ENCODE measurements around the gene ZNF580.

The ZNF580 gene

GRCh38 chr19:55646889-55647731 is 6.3 kb downstream of the ZNF580 start:
- peaks cover 29% of the 10 kb centered on the region for H3K4me1 ChIP-seq (ENCODE audit: control insufficient read depth, insufficient read depth, low read length)
- H3K36me3 ChIP-seq (ENCODE audit: control insufficient read depth, insufficient read depth, low read length) = peaks cover 17% of the 10 kb centered on the region
- H3K4me3 ChIP-seq (ENCODE audit: insufficient read depth, low read depth, low read length) = peak overlapping the region; percentile 88
- WGBS, 2 experiments = 56 to 57% methylated on average over 14 of the region's 14 CpGs
- H3K9me3 ChIP-seq (ENCODE audit: control insufficient read depth, low read length) = no peaks in the 10 kb centered on the region
- H3K27me3 ChIP-seq (ENCODE audit: control insufficient read depth, insufficient read depth, low read length, poor library complexity, severe bottlenecking) = no peaks in the 10 kb centered on the region
- peak overlapping the region; percentile 13 for H3K27ac ChIP-seq (ENCODE audit: insufficient read depth, low read depth, low read length, poor library complexity, severe bottlenecking)

DNA sequence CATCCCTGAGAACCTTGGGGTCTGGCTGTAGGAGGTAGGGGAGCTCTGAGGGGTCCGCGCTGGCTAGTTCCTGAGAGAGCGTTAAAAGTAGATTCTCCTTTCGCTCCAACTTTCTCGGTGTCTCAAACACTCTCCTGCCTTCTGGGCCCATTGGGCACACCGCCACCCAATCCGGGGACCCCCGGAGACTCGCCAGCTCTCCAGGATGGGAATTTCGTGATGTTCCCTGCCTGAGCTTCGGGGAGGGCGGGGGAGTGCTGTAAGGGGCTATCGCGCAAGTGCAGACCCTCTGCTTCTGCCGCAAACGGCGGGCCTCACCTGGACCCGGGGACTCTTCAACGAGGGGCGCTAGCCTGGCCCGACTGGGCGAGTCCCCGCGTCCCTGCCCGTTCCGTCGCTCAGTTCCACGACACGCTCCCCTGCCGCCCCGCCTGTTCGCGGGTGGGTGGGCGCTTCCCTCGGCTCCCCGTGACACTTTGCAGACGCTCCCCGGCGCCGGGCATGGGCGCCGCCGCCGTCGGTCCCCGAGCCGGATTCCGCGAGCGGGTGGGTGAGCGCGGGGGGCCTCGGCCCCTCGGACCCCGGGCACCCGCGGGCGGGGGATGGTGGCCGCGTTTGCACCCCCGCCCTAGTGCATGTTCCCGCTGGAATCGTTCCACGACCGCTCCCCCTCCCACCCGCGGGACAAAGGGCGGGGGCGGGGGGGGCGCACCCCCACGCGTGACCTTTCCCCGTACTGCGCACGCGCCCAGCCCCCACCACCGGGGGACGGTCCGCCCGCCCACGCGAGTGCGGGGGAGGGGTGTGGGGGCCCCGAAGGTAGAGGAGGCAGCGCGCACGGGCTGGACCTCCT is 7.2 kb downstream of the ZNF580 start, which contains the start of gene CCDC106:
Gene CCDC106, plus strand, starts transcription at position 481 of the 853 bp plus-strand sequence. CDS start 835 bp downstream, outside the sequence.
- Histone ChIP-seq H3K4me3 (ENCODE audit: insufficient read depth, low read depth, low read length) (peak within 1 kb of the TSS; percentile 88), H3K4me1 (ENCODE audit: control insufficient read depth, insufficient read depth, low read length) (peaks cover 25% of the 10 kb centered on the region), H3K9me3 (ENCODE audit: control insufficient read depth, low read length) (no peaks in the 10 kb centered on the region), H3K36me3 (ENCODE audit: control insufficient read depth, insufficient read depth, low read length) (peaks cover 17% of the 10 kb centered on the region), H3K27me3 (ENCODE audit: control insufficient read depth, insufficient read depth, low read length, poor library complexity, severe bottlenecking) (no peaks in the 10 kb centered on the region), H3K27ac (ENCODE audit: insufficient read depth, low read depth, low read length, poor library complexity, severe bottlenecking) (peak within 1 kb of the TSS; percentile 13)
- WGBS, 2 experiments = 1% methylated on average over 87 of the region's 87 CpGs

DNA sequence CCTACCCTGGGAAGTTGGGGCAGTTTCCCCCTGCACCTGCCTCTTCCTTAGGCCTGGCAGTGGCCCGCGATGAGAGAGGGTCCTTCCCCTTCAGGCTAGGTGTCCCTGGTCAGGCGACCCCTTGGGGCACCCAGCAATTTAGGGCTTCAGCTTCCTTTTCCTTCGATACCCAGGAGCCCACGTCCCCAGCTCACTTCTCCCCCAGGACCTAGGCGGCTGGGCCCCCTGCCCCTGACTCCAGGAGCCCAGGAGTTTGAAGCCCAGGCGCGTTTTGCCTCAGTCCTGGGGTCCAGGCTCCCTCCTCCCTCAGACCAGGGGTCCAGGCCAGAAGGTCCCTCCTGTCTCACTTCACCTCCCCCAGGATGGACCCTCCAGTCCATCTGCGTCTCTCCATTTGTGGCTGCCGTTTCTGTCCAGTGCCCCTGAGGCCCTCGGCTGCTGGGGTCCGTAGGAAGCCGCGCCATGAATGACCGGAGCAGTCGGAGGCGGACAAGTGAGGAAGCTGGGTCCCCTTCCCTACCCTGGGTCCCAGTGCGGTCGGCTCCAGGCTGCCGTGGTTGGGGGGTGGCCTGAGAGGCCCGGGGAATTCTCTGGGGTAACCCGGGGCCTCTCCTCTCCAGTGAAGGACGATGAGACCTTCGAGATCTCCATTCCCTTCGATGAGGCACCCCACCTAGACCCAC is 7.9 kb downstream of the ZNF580 start:
- H3K27ac ChIP-seq (ENCODE audit: insufficient read depth, low read depth, low read length, poor library complexity, severe bottlenecking) = no peak overlapping the region
- peak overlapping the region; percentile 88 for H3K4me3 ChIP-seq (ENCODE audit: insufficient read depth, low read depth, low read length)
- peaks cover 22% of the 10 kb centered on the region for H3K4me1 ChIP-seq (ENCODE audit: control insufficient read depth, insufficient read depth, low read length)
- WGBS, 2 experiments = 60 to 62% methylated on average over 25 of the region's 25 CpGs
- H3K9me3 ChIP-seq (ENCODE audit: control insufficient read depth, low read length) = no peaks in the 10 kb centered on the region
- H3K36me3 ChIP-seq (ENCODE audit: control insufficient read depth, insufficient read depth, low read length) = peaks cover 17% of the 10 kb centered on the region
- H3K27me3 ChIP-seq (ENCODE audit: control insufficient read depth, insufficient read depth, low read length, poor library complexity, severe bottlenecking) = no peaks in the 10 kb centered on the region

DNA sequence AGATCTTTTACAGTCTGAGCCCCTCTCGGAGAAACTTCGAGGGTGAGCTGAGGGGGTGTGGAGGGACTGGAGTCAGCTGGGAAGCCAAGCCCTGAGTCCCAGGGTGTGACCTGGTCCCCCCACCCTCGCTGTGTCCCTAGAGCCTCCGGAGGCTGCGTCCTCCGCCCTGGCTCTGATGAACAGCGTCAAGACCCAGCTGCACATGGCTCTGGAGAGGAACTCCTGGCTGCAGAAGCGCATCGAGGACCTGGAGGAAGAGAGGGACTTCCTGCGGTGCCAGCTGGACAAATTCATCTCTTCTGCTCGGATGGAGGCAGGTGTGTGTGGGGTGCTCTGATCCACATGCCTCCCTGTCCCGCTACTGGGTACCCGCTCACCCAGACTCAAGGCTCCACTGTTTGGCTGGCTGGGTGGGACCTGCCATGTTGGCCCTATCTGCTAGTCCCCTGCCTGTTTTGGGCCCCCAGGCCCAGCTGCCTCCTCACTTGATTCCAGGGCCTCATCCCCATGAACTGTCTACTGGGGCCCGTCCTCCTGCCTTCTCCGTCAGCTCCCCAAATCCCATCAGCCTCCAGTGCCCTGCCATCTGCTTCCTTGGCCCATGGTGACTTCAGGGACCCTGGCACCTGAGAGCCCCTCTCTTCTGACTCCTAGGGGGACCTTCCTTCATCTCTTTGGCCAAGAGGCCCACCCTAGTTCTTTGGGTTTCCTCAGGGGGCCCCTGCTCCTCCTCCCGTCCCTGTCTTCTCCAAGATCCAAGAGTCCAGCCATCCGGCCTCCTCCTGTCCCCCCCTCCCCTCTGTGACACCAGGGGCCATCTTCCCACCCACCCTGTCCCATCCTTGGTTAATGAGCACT is 8.7 kb downstream of the ZNF580 start:
- Histone ChIP-seq H3K4me3 (ENCODE audit: insufficient read depth, low read depth, low read length) (peak overlapping the region; percentile 88), H3K36me3 (ENCODE audit: control insufficient read depth, insufficient read depth, low read length) (peaks cover 15% of the 10 kb centered on the region)

GRCh38 chr19:55650126-55650557 is 9.3 kb downstream of the ZNF580 start:
- H3K9me3 ChIP-seq (ENCODE audit: control insufficient read depth, low read length) = no peaks in the 10 kb centered on the region
- peaks cover 13% of the 10 kb centered on the region for H3K4me1 ChIP-seq (ENCODE audit: control insufficient read depth, insufficient read depth, low read length)
- WGBS, 2 experiments = 90 to 97% methylated on average over 4 of the region's 4 CpGs
- H3K36me3 ChIP-seq (ENCODE audit: control insufficient read depth, insufficient read depth, low read length) = peaks cover 9% of the 10 kb centered on the region
- H3K27me3 ChIP-seq (ENCODE audit: control insufficient read depth, insufficient read depth, low read length, poor library complexity, severe bottlenecking) = no peaks in the 10 kb centered on the region
- H3K27ac ChIP-seq (ENCODE audit: insufficient read depth, low read depth, low read length, poor library complexity, severe bottlenecking) = no peak overlapping the region
- no peak overlapping the region for H3K4me3 ChIP-seq (ENCODE audit: insufficient read depth, low read depth, low read length)

More for the DNA sequence above, 8.7 kb downstream of the ZNF580 start:
- no peak overlapping the region for H3K27ac ChIP-seq (ENCODE audit: insufficient read depth, low read depth, low read length, poor library complexity, severe bottlenecking)
- no peaks in the 10 kb centered on the region for H3K9me3 ChIP-seq (ENCODE audit: control insufficient read depth, low read length)
- H3K4me1 ChIP-seq (ENCODE audit: control insufficient read depth, insufficient read depth, low read length) = peaks cover 17% of the 10 kb centered on the region
- no peaks in the 10 kb centered on the region for H3K27me3 ChIP-seq (ENCODE audit: control insufficient read depth, insufficient read depth, low read length, poor library complexity, severe bottlenecking)
- 93 to 94% methylated on average over 17 of the region's 17 CpGs for WGBS, 2 experiments

- no peaks in the 10 kb centered on the region for H3K27me3 ChIP-seq (ENCODE audit: control insufficient read depth, insufficient read depth, low read length, poor library complexity, severe bottlenecking)
Observed at GRCh38 chr19:55650602-55651230, 9.9 kb downstream of the ZNF580 start.

GRCh38 chr19:55651236-55651635 is 10.4 kb downstream of the ZNF580 start:
- H3K27me3 ChIP-seq (ENCODE audit: control insufficient read depth, insufficient read depth, low read length, poor library complexity, severe bottlenecking) = no peaks in the 10 kb centered on the region
- peaks cover 13% of the 10 kb centered on the region for H3K4me1 ChIP-seq (ENCODE audit: control insufficient read depth, insufficient read depth, low read length)
- H3K4me3 ChIP-seq (ENCODE audit: insufficient read depth, low read depth, low read length) = no peak overlapping the region
- no peaks in the 10 kb centered on the region for H3K9me3 ChIP-seq (ENCODE audit: control insufficient read depth, low read length)
- H3K36me3 ChIP-seq (ENCODE audit: control insufficient read depth, insufficient read depth, low read length) = peaks cover 3% of the 10 kb centered on the region
- no peak overlapping the region for H3K27ac ChIP-seq (ENCODE audit: insufficient read depth, low read depth, low read length, poor library complexity, severe bottlenecking)
- WGBS, 2 experiments = 84 to 85% methylated on average over 18 of the region's 18 CpGs

More at GRCh38 chr19:55650602-55651230, 9.9 kb downstream of the ZNF580 start:
- Histone ChIP-seq H3K27ac (ENCODE audit: insufficient read depth, low read depth, low read length, poor library complexity, severe bottlenecking) (no peak overlapping the region), H3K4me1 (ENCODE audit: control insufficient read depth, insufficient read depth, low read length) (peaks cover 13% of the 10 kb centered on the region), H3K36me3 (ENCODE audit: control insufficient read depth, insufficient read depth, low read length) (peaks cover 3% of the 10 kb centered on the region), H3K9me3 (ENCODE audit: control insufficient read depth, low read length) (no peaks in the 10 kb centered on the region), H3K4me3 (ENCODE audit: insufficient read depth, low read depth, low read length) (no peak overlapping the region)
- WGBS, 2 experiments = 92 to 95% methylated on average over 17 of the region's 17 CpGs

DNA sequence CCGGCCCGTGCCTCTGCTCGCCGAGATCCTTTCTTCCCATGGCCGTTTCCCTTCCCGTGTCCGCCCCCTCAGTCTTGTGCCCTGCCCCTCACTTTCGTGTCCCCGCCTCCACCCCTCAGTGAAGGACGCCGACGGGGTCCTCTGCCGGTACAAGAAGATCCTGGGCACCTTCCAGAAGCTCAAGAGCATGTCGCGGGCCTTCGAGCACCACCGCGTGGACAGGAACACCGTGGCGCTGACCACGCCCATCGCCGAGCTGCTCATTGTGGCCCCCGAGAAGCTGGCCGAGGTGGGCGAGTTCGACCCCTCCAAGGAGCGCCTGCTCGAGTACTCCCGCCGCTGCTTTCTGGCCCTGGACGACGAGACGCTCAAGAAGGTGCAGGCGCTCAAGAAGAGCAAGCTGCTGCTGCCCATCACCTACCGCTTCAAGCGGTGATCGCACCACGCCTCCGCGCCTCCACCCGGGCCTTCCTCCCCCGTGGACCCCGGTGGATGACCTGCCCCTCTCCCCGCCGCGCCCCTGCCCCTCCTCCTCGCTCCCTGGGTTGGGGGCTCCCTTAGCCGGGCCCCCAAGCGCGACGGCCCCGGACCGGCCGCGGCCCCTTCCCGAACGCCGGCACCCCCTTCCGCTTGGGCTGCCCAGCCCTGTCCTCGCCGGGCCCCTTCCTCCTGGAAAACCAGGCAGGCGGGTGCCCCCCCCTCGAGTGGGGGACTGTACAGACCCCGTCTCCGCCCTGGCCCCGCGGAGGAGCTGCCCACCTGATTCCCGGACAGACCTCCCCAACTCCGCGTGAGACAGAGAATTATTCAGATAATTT is 11.7 kb downstream of the ZNF580 start:
- Histone ChIP-seq H3K27ac (ENCODE audit: insufficient read depth, low read depth, low read length, poor library complexity, severe bottlenecking) (no peak overlapping the region), H3K4me3 (ENCODE audit: insufficient read depth, low read depth, low read length) (no peak overlapping the region), H3K9me3 (ENCODE audit: control insufficient read depth, low read length) (no peaks in the 10 kb centered on the region), H3K27me3 (ENCODE audit: control insufficient read depth, insufficient read depth, low read length, poor library complexity, severe bottlenecking) (no peaks in the 10 kb centered on the region), H3K4me1 (ENCODE audit: control insufficient read depth, insufficient read depth, low read length) (peaks cover 14% of the 10 kb centered on the region), H3K36me3 (ENCODE audit: control insufficient read depth, insufficient read depth, low read length) (peaks cover 3% of the 10 kb centered on the region)
- WGBS, 2 experiments = 79 to 82% methylated on average over 71 of the region's 71 CpGs

All from ectodermal cell (in vitro differentiated cells).